Neural crest cell (in vitro differentiated cells): ENCODE measurements around the gene EFCAB11. TPM values are rescaled to one million over a fixed set of nuclear protein-coding genes. Genes with fewer than 3 reads are reported as not detected.

Experiments used
- DNase-seq: peaks from one replicate; pipeline ENCODE4 v3.0.0; 2021; ENCODE audit warnings: low read depth, mixed read lengths, low spot score
- H3K27ac Mint-ChIP-seq: one replicate; pipeline ENCODE4 v1.8.0; 2021; ENCODE audit warnings: mild to moderate bottlenecking, mixed read lengths; ENCODE audit not compliant: unreplicated experiment
- H3K27me3 Mint-ChIP-seq: 2 replicates; pipeline ENCODE4 v1.8.0; 2021; ENCODE audit warnings: low read depth, mild to moderate bottlenecking, mixed read lengths
- H3K36me3 Mint-ChIP-seq: 2 replicates; pipeline ENCODE4 v1.8.0; 2021; ENCODE audit warnings: low read depth, mild to moderate bottlenecking, mixed read lengths
- H3K4me1 Mint-ChIP-seq: 2 replicates; pipeline ENCODE4 v1.8.0; 2021; ENCODE audit warnings: mixed read lengths
- H3K4me3 Mint-ChIP-seq: one replicate; pipeline ENCODE4 v1.8.0; 2021; ENCODE audit warnings: mild to moderate bottlenecking, mixed read lengths
- H3K9me3 Mint-ChIP-seq: 2 replicates; pipeline ENCODE4 v1.8.0; 2021; ENCODE audit warnings: mixed read lengths
- total RNA-seq: library from RNA; stranded (reverse); gene quantifications from 2 replicates; pipeline ENCODE4 v1.2.1, GENCODE V29; 2021
- TF ChIP-seq, protein P1 (sequence below): fragments of 200-600 bp; sonication (generic); conservative IDR thresholded peaks from 2 replicates; pipeline ENCODE4 v1.5.0; 2021; ENCODE audit warnings: antibody characterized with exemption, mild to moderate bottlenecking

EFCAB11 gene
- total RNA-seq, 1 donor from 2014 or later = 15.4 TPM

DNA sequence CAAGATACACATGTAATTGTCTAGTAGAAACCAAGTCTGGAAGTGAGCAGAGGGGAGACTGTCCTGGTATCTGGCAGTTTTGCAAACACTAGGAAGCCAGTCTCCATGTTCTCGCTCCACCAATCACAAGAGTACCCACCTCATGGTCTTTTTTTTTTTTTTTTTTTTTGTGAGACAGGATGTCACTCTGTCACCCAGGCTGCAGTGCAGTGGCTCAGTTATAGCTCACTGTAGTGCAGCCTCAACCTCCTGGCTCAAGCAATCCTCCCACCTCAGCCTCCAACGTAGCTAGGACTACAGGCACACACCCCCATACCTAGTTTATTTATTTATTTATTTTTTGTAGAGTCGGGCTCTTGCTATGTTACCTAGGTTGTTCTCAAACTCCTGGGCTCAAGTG, 189.2 kb downstream of the EFCAB11 start:
- H3K27me3 Mint-ChIP-seq = no peaks in the 10 kb centered on the region
- TF ChIP-seq, protein P1, sequence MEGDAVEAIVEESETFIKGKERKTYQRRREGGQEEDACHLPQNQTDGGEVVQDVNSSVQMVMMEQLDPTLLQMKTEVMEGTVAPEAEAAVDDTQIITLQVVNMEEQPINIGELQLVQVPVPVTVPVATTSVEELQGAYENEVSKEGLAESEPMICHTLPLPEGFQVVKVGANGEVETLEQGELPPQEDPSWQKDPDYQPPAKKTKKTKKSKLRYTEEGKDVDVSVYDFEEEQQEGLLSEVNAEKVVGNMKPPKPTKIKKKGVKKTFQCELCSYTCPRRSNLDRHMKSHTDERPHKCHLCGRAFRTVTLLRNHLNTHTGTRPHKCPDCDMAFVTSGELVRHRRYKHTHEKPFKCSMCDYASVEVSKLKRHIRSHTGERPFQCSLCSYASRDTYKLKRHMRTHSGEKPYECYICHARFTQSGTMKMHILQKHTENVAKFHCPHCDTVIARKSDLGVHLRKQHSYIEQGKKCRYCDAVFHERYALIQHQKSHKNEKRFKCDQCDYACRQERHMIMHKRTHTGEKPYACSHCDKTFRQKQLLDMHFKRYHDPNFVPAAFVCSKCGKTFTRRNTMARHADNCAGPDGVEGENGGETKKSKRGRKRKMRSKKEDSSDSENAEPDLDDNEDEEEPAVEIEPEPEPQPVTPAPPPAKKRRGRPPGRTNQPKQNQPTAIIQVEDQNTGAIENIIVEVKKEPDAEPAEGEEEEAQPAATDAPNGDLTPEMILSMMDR = no peak
- no peak overlapping the region for H3K4me3 Mint-ChIP-seq
- DNase-seq = no peak
- H3K36me3 Mint-ChIP-seq = no peaks in the 10 kb centered on the region
- H3K27ac Mint-ChIP-seq = no peak overlapping the region
- peaks cover 3% of the 10 kb centered on the region for H3K9me3 Mint-ChIP-seq
- no peaks in the 10 kb centered on the region for H3K4me1 Mint-ChIP-seq

DNA sequence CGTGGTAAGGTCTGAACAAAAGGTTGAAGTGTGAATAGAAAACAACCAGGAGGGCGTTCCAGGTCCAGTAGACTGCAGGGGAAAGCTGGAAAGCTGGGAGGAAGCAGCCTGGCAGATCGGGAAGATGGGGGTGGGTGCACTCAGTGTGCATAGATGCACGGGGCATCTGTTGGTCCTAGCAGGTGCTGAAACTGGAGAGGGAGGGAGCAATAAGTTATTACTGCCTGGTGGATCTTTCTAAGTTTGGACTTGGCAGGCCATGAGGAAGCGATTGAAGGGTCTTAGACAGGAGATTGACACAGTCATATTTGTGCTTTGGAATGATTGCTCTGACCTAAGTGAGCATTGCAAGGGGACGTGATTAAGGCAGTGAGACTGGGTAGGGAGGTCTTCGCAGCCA, 194.4 kb downstream of the EFCAB11 start:
- peaks cover 6% of the 10 kb centered on the region for H3K9me3 Mint-ChIP-seq
- H3K4me3 Mint-ChIP-seq = no peak overlapping the region
- no peaks in the 10 kb centered on the region for H3K4me1 Mint-ChIP-seq
- TF ChIP-seq, protein P1 = no peak
- no peak for DNase-seq
- peak overlapping the region; percentile 21 for H3K27ac Mint-ChIP-seq
- no peaks in the 10 kb centered on the region for H3K27me3 Mint-ChIP-seq
- H3K36me3 Mint-ChIP-seq = peaks cover 7% of the 10 kb centered on the region

DNA sequence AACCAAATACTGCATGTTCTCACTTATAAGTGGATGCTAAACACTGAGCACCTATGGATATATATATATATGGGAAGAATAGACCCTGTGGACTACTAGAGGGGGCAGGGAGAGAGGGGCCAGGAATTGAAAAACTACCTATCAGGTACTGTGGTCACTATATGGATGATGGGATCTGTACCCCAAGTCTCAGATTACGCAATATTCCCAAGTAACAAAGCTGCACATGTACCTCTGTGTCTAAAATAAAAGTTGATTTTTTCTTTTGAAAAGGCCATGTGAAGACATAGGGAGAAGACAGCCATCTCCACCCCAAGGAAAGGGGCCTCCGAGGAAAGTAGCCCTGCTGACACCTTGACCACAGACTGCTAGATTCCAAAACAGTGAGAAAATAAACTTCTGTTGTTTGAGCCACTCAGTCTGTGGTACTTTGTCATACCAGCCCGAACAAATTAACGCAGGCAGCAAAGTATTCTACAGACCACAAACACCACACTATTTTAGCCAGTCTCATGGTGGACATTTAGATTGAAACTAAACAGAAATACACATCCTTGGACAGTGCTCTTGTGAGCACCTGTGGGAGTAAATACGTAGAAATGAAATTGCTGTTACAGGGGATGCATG, 197.1 kb downstream of the EFCAB11 start:
- Mint-ChIP-seq H3K9me3 (peaks cover 6% of the 10 kb centered on the region), H3K27me3 (no peaks in the 10 kb centered on the region), H3K4me3 (no peak overlapping the region), H3K36me3 (peaks cover 7% of the 10 kb centered on the region), H3K4me1 (no peaks in the 10 kb centered on the region), H3K27ac (no peak overlapping the region)
- DNase-seq = no peak
- TF ChIP-seq, protein P1 = no peak

DNA sequence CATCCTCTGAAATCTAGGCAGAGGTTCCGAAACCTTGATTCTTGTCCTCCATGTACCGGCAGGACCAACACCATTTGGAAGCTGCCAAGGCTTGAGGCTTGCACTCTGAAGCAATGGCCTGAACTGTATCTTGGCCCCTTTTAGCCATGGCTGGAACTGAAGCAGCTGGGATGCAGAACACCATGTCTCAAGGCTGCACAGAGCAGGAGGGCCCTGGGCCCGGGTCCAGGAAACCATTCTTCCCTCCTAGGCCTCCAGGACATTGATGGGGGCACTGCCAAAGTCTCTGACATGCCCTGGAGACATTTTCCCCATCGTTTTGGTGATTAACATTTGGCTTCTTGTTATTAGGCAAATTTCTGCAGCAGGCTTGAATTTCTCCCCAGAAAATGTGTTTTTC, 198.7 kb downstream of the EFCAB11 start:
- H3K4me1 Mint-ChIP-seq = peaks cover 12% of the 10 kb centered on the region
- H3K36me3 Mint-ChIP-seq = peaks cover 7% of the 10 kb centered on the region
- peaks cover 6% of the 10 kb centered on the region for H3K9me3 Mint-ChIP-seq
- H3K4me3 Mint-ChIP-seq = no peak overlapping the region
- no peaks in the 10 kb centered on the region for H3K27me3 Mint-ChIP-seq
- no peak overlapping the region for H3K27ac Mint-ChIP-seq
- DNase-seq = no peak
- TF ChIP-seq, protein P1 = no peak

DNA sequence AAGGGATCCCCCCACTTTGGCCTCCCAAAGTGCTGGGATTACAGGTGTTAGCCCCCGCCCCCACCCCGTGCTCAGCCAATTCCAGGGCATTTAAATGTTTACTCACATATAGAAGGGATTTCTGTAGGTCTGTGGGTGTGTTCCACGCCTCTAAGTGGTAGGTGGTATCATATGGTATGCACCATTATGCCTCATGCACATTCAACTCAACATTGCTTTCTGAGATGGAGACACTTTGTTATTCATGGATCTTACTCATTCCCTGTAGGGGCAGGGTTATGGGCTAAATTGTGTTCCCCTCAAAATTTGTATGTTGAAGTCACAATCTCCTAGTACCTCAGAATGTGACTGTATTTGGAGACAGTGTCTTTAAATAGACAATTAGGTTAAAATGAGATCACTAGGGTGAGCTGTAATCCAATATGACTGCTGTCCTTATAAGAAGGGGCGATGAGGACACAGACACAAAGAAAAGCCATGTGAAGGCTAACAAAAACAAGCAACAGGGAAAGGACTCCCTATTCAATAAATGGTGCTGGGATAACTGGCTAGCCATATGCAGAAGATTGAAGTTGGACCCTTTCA, 200.6 kb downstream of the EFCAB11 start:
- TF ChIP-seq, protein P1 = no peak
- Mint-ChIP-seq H3K27ac (no peak overlapping the region), H3K27me3 (no peaks in the 10 kb centered on the region), H3K36me3 (peaks cover 10% of the 10 kb centered on the region), H3K9me3 (peaks cover 6% of the 10 kb centered on the region), H3K4me1 (peaks cover 17% of the 10 kb centered on the region), H3K4me3 (no peak overlapping the region)
- DNase-seq = no peak
